HL-60 (cell line): ENCODE measurements around the gene MYO16.

Experiments used
- DNase-seq, 2 experiments: peaks; one replicate each; pipeline ENCODE4 v3.0.0-alpha.2; 2010 to 2020; ENCODE audit warnings: low read depth in 1 of 2, low spot score in 1 of 2
- H3K27ac ChIP-seq: fragments of 250-450 bp; sonication (Bioruptor Pico); replicated peaks from 2 replicates; pipeline ENCODE4 v1.5.1; 2020; ENCODE audit warnings: mild to moderate bottlenecking, moderate library complexity
- H3K27me3 ChIP-seq: fragments of 250-450 bp; sonication (Bioruptor Pico); 2 replicates; pipeline ENCODE4 v1.5.1; 2021; ENCODE audit warnings: mild to moderate bottlenecking, moderate library complexity; ENCODE audit not compliant: insufficient read depth, poor library complexity, severe bottlenecking
- H3K4me3 ChIP-seq: replicated peaks from 2 replicates; pipeline ENCODE4 v1.5.1; 2011; ENCODE audit warnings: mild to moderate bottlenecking, control low read depth, low read length; ENCODE audit not compliant: insufficient read depth
- GABPA ChIP-seq: IDR thresholded peaks from 2 replicates; pipeline ENCODE4 v1.6.1; 2012; ENCODE audit warnings: low read depth
- POLR2AphosphoS5 ChIP-seq: IDR thresholded peaks from 2 replicates; pipeline ENCODE4 v1.6.1; 2012; ENCODE audit warnings: low read depth
- SPI1 ChIP-seq: IDR thresholded peaks from 2 replicates; pipeline ENCODE4 v1.6.1; 2012; ENCODE audit warnings: low read depth, mild to moderate bottlenecking, borderline replicate concordance
- TF ChIP-seq, protein P1 (sequence below): IDR thresholded peaks from one replicate; pipeline ENCODE4 v1.5.1; 2011; ENCODE audit warnings: low read length, control low read depth, inconsistent platforms; ENCODE audit not compliant: insufficient read depth
- TF ChIP-seq, protein P2 (sequence below): IDR thresholded peaks from 2 replicates; pipeline ENCODE4 v1.6.1; 2012; ENCODE audit warnings: low read depth; ENCODE audit not compliant: insufficient replicate concordance

Gene MYO16

GRCh38 chr13:108980237-108980636 lies 350.8 kb downstream of the MYO16 start:
- Histone ChIP-seq H3K4me3 (no peak overlapping the region), H3K27me3 (no peaks in the 10 kb centered on the region), H3K27ac (no peak overlapping the region)
- TF ChIP-seq, protein P1, sequence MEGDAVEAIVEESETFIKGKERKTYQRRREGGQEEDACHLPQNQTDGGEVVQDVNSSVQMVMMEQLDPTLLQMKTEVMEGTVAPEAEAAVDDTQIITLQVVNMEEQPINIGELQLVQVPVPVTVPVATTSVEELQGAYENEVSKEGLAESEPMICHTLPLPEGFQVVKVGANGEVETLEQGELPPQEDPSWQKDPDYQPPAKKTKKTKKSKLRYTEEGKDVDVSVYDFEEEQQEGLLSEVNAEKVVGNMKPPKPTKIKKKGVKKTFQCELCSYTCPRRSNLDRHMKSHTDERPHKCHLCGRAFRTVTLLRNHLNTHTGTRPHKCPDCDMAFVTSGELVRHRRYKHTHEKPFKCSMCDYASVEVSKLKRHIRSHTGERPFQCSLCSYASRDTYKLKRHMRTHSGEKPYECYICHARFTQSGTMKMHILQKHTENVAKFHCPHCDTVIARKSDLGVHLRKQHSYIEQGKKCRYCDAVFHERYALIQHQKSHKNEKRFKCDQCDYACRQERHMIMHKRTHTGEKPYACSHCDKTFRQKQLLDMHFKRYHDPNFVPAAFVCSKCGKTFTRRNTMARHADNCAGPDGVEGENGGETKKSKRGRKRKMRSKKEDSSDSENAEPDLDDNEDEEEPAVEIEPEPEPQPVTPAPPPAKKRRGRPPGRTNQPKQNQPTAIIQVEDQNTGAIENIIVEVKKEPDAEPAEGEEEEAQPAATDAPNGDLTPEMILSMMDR, result no peak
- TF ChIP-seq SPI1, result no peak
- TF ChIP-seq GABPA, result no peak
- TF ChIP-seq POLR2AphosphoS5, result no peak
- TF ChIP-seq, protein P2, sequence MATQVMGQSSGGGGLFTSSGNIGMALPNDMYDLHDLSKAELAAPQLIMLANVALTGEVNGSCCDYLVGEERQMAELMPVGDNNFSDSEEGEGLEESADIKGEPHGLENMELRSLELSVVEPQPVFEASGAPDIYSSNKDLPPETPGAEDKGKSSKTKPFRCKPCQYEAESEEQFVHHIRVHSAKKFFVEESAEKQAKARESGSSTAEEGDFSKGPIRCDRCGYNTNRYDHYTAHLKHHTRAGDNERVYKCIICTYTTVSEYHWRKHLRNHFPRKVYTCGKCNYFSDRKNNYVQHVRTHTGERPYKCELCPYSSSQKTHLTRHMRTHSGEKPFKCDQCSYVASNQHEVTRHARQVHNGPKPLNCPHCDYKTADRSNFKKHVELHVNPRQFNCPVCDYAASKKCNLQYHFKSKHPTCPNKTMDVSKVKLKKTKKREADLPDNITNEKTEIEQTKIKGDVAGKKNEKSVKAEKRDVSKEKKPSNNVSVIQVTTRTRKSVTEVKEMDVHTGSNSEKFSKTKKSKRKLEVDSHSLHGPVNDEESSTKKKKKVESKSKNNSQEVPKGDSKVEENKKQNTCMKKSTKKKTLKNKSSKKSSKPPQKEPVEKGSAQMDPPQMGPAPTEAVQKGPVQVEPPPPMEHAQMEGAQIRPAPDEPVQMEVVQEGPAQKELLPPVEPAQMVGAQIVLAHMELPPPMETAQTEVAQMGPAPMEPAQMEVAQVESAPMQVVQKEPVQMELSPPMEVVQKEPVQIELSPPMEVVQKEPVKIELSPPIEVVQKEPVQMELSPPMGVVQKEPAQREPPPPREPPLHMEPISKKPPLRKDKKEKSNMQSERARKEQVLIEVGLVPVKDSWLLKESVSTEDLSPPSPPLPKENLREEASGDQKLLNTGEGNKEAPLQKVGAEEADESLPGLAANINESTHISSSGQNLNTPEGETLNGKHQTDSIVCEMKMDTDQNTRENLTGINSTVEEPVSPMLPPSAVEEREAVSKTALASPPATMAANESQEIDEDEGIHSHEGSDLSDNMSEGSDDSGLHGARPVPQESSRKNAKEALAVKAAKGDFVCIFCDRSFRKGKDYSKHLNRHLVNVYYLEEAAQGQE, result no peak
- no peak for DNase-seq

DNA sequence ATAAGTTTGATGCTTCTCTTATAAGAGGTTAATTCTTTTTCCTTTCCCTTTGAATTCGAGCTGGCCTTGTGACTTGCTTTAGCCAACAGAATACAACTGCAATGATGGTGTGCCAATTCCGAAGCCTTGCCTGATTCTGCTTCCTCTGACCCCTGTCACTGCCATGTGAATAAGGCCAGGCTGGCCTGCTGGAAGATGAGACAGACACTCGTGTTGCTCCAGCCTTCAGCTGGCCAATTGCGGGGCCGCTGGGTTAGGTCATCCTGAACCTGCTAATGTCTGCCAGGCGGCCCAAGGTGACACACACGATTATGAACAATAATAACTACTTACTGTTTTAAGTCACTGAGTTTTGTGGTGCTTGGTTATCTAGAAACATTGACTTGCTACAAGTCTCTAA lies 352.0 kb downstream of the MYO16 start:
- Histone ChIP-seq H3K27me3 (no peaks in the 10 kb centered on the region), H3K27ac (no peak overlapping the region), H3K4me3 (no peak overlapping the region)
- no peak for TF ChIP-seq POLR2AphosphoS5
- TF ChIP-seq, protein P2, result no peak
- TF ChIP-seq, protein P1, result no peak
- no peak for TF ChIP-seq SPI1
- no peak for TF ChIP-seq GABPA
- DNase-seq, result no peak

- TF ChIP-seq, protein P2, result no peak
- no peak for TF ChIP-seq GABPA
- TF ChIP-seq SPI1, result no peak
- TF ChIP-seq, protein P1, result no peak
- TF ChIP-seq POLR2AphosphoS5, result no peak
- DNase-seq, result no peak
- H3K27me3 ChIP-seq, result no peaks in the 10 kb centered on the region
- no peak overlapping the region for H3K27ac ChIP-seq
- H3K4me3 ChIP-seq, result no peak overlapping the region
Observed at GRCh38 chr13:108983273-108983672, 353.9 kb downstream of the MYO16 start.
